Measurements from ENCODE around the gene STK4.

- TF ChIP-seq JUND (IDR thresholded peaks at IDR 0.05; ENCODE audit: low read length) = no peak
- TF ChIP-seq POLR2AphosphoS5 (IDR thresholded peaks at IDR 0.05; ENCODE audit: low read depth, low read length) = no peak
These were observed 22.5 kb upstream of the STK4 start for GRCh38 chr20:44943828-44944227.

Data from H1 (cell line).